Astrocyte of the hippocampus (primary cell): ENCODE results near the gene TWIST2.

Source experiments
- DNase-seq: peaks from one replicate; pipeline ENCODE4 v3.0.0; 2011; ENCODE audit warnings: low read depth, low spot score

TWIST2 gene

GRCh38 chr2:238847841-238848690 is at the start of gene TWIST2:
Gene TWIST2 (plus strand): TSS chr2:238848085. CDS start chr2:238848216, 131 bp downstream.
- DNase-seq, result peak; percentile 90

DNA sequence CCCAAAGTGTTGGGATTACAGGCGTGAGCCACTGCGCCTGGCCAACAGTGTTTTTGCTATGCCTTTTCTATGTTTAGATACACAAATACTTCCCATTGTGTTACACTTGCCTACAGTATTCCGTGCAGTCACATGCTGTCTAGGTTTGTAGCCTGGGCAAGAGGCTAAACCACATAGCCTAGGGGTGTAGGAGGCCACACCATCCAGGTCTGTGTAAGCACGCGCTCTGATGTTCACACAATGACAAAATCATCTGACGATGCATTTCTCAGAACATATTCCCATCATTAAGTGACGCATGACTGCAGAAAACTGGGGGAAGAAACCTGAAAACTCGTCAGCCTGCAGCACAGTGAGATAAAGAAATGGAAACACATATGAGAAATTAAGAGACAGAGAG is 46.1 kb upstream of the TWIST2 start:
- no peak for DNase-seq

DNA sequence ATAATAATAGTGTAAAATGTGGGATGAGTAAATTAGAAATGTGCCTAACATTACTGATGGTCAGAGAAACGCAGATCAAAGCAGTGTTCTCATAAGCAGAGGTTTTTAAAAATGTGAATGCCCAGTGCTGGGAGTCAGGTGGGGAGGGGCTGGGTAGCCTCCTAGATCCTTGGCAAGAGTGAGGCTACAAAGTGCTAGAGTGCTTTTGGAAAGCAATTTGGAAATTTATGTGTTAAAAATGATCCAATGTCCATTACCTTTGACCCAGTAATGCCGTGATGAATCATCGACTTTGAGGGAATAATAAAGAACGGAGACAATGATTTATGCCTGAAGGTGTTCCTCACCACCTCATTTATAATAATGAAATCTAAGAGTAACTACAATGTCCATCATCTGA is 44.9 kb upstream of the TWIST2 start:
- no peak for DNase-seq

DNA sequence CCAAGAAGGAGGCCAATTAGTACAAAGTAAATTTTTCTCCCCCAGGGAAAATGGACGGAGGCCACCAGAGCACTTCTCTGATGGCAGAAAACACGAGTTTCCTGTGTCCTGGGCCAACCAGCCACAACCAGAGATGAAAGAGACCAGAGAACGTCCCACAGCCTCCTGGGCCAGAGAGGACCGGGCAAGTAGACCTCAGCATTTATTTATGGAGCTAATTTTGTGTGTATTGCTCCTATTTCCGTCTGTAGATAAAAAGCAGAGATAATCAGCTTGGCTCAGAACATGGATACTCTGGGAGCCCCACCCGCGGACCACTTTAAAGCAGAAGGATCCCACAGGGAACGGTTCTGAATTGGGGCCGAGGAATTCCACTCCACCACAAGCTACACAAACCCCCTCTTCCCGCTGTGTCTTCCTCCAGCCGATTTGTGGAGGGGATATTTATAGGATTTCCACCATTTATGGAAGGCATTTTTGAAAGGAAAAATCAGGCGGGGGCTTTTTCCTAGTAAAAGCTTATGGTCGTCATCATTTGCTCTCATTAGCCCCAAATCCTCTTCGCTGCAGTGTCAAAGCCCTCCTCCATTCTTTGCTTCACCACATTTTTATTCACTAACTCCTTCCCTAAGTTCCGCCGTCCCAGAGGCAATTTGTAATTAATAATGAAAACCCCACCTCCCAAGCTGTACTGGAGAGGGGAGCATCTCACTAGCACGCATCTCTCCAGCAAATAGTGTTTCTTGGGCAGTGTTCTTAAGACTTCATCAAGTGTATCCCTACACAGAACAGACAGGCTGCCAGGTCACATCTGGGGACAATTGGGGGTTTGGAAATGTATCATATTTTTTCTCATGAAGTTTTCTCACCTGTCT is 43.7 kb upstream of the TWIST2 start:
- no peak for DNase-seq

- DNase-seq, result no peak
Measured at GRCh38 chr2:238808761-238809160, 39.1 kb upstream of the TWIST2 start.

- no peak for DNase-seq
Measured at GRCh38 chr2:238810321-238810720, 37.6 kb upstream of the TWIST2 start.

GRCh38 chr2:238811293-238811692 is 36.6 kb upstream of the TWIST2 start:
- DNase-seq, result no peak

DNA sequence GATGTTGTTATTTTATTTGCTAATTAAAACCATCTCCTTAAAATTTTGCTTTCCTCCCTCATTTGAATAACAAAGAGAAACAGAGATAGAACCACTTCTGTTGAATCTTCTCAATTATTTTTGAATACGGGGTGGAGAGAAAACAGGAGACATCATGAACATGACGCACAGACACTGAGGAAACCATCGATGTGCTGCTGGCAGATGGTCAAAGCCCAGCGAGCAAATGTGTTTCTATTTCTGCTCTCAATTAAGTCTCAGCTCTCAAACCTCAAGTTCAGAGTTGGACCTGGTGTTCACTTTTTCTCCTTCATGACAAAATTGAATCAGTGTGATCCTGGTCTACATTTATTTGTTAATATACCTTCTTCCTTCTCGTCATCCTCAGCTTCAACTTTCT is 36.1 kb upstream of the TWIST2 start:
- DNase-seq, result no peak

- no peak for DNase-seq
Measured at GRCh38 chr2:238813109-238813508, 34.8 kb upstream of the TWIST2 start.

DNA sequence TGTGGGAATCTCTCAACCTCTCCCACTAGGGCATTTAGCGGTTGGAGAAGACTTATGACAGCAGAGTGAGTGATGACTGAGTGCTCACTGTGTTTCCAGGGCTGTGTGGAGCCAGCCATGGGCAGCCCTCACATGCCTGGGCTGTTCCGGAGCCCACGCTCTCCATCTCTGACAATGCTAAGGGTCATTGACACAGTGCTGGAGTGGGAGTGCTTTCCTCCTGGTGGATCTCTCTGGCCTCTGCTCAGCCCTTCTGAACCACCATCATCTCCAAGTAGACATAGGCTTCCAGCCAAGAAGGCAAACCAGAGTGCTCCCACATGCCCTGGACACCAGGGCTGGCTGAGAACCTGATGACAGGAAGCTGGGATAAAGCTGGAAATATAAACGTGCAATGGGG is 33.1 kb upstream of the TWIST2 start:
- no peak for DNase-seq

- DNase-seq, result no peak
Measured at GRCh38 chr2:238816291-238816690, 31.6 kb upstream of the TWIST2 start.

DNA sequence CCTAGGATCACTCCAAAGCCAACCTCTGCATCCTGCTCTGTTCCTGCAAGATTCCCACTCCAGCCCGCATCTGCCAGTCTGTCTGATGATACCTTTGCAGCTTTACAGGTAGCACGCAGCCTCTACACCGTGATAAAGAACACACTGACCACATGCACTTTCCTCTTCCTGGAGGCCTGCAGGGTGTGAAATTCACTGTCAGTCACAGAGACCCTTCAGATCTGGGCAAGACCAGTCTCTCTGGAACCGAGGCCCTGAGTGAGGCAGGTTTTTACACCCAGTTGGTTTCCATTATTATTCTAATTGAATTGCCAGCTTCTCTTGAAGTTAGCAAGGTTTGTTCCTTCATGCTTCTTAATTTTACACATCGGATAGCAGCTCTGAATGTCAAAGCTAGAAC is 30.5 kb upstream of the TWIST2 start:
- DNase-seq, result no peak

- DNase-seq, result no peak
Measured at GRCh38 chr2:238817891-238818290, 30.0 kb upstream of the TWIST2 start.

- no peak for DNase-seq
Measured at GRCh38 chr2:238818561-238818960, 29.3 kb upstream of the TWIST2 start.

- DNase-seq, result no peak
Measured at GRCh38 chr2:238820197-238820596, 27.7 kb upstream of the TWIST2 start.

- DNase-seq, result no peak
Measured at GRCh38 chr2:238820916-238821315, 27.0 kb upstream of the TWIST2 start.

GRCh38 chr2:238821391-238821790 is 26.5 kb upstream of the TWIST2 start:
- peak; percentile 32 for DNase-seq

- no peak for DNase-seq
Measured at GRCh38 chr2:238821944-238822670, 25.8 kb upstream of the TWIST2 start.

- DNase-seq, result no peak
Measured at GRCh38 chr2:238822955-238823354, 24.9 kb upstream of the TWIST2 start.

DNA sequence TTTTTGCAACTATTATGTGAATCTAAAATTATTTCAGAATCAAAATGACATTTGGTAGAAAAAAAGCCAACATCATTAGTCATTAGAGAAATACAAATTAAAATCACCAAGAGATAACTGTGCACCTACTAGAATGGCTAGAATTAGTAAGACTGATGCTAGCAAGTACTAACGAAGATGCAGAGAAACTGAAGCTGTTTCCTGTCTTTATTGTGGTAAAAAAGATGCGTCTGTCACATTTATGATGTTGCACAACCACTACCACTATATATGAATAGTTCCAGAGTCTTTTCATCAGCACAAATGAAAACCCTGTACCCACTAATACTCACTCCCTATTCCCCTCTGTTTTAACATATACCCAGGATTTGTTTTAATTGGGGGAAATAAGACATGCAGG is 16.7 kb upstream of the TWIST2 start:
- DNase-seq, result no peak

- no peak for DNase-seq
Measured at GRCh38 chr2:238834982-238835381, 12.9 kb upstream of the TWIST2 start.

- no peak for DNase-seq
Measured at GRCh38 chr2:238835726-238836301, 12.1 kb upstream of the TWIST2 start.
